Measurements from ENCODE around the gene SIGLEC9. TPM values are rescaled to one million over a fixed set of nuclear protein-coding genes. Genes with fewer than 3 reads are reported as not detected.

Gene SIGLEC9
- total RNA-seq, 1 donor from 2014 or later = 0.18 TPM

GRCh38 chr19:51119611-51120010, 5.1 kb upstream of the SIGLEC9 start:
- Mint-ChIP-seq H3K4me1 (ENCODE audit: low read depth) (peaks cover 36% of the 10 kb centered on the region), H3K27me3 (ENCODE audit: low read depth) (peaks cover 7% of the 10 kb centered on the region), H3K9me3 (no peaks in the 10 kb centered on the region), H3K4me3 (ENCODE audit: low read depth) (no peak overlapping the region), H3K27ac (no peak overlapping the region), H3K36me3 (ENCODE audit: low read depth) (no peaks in the 10 kb centered on the region)
- DNase-seq (ENCODE audit: low spot score) = no peak
- intact Hi-C loops (cut with micrococcal nuclease) = no loop called here

GRCh38 chr19:51120160-51120559, 4.5 kb upstream of the SIGLEC9 start:
- H3K36me3 Mint-ChIP-seq (ENCODE audit: low read depth) = no peaks in the 10 kb centered on the region

GRCh38 chr19:51121257-51121656, 3.4 kb upstream of the SIGLEC9 start:
- Mint-ChIP-seq H3K4me1 (ENCODE audit: low read depth) (peaks cover 32% of the 10 kb centered on the region), H3K4me3 (ENCODE audit: low read depth) (no peak overlapping the region), H3K9me3 (no peaks in the 10 kb centered on the region), H3K27ac (no peak overlapping the region), H3K27me3 (ENCODE audit: low read depth) (peaks cover 7% of the 10 kb centered on the region), H3K36me3 (ENCODE audit: low read depth) (no peaks in the 10 kb centered on the region)
- no peak for DNase-seq (ENCODE audit: low spot score)
- intact Hi-C loops (cut with micrococcal nuclease) = no loop called here

More at GRCh38 chr19:51120160-51120559, 4.5 kb upstream of the SIGLEC9 start:
- Mint-ChIP-seq H3K4me3 (ENCODE audit: low read depth) (no peak overlapping the region), H3K4me1 (ENCODE audit: low read depth) (peaks cover 35% of the 10 kb centered on the region), H3K9me3 (no peaks in the 10 kb centered on the region), H3K27me3 (ENCODE audit: low read depth) (peaks cover 7% of the 10 kb centered on the region), H3K27ac (no peak overlapping the region)
- intact Hi-C loops (cut with micrococcal nuclease) = no loop called here
- no peak for DNase-seq (ENCODE audit: low spot score)

- Mint-ChIP-seq H3K27me3 (ENCODE audit: low read depth) (peaks cover 7% of the 10 kb centered on the region), H3K9me3 (no peaks in the 10 kb centered on the region), H3K27ac (no peak overlapping the region), H3K36me3 (ENCODE audit: low read depth) (no peaks in the 10 kb centered on the region), H3K4me3 (ENCODE audit: low read depth) (no peak overlapping the region), H3K4me1 (ENCODE audit: low read depth) (peaks cover 32% of the 10 kb centered on the region)
- no peak for DNase-seq (ENCODE audit: low spot score)
- intact Hi-C loops (cut with micrococcal nuclease) = no loop called here
Observed at GRCh38 chr19:51122112-51122981, 2.4 kb upstream of the SIGLEC9 start.

GRCh38 chr19:51123381-51123800, 1.3 kb upstream of the SIGLEC9 start:
- intact Hi-C loops (cut with micrococcal nuclease) = no loop called here
- H3K36me3 Mint-ChIP-seq (ENCODE audit: low read depth) = no peaks in the 10 kb centered on the region
- H3K27ac Mint-ChIP-seq = peak overlapping the region; percentile 24
- H3K27me3 Mint-ChIP-seq (ENCODE audit: low read depth) = peaks cover 4% of the 10 kb centered on the region
- peak; percentile 31 for DNase-seq (ENCODE audit: low spot score)
- no peak overlapping the region for H3K4me3 Mint-ChIP-seq (ENCODE audit: low read depth)
- peaks cover 38% of the 10 kb centered on the region for H3K4me1 Mint-ChIP-seq (ENCODE audit: low read depth)
- H3K9me3 Mint-ChIP-seq = no peaks in the 10 kb centered on the region

GRCh38 chr19:51123802-51124201, 904 bp upstream of the SIGLEC9 start:
- H3K27me3 Mint-ChIP-seq (ENCODE audit: low read depth) = peaks cover 4% of the 10 kb centered on the region
- peaks cover 42% of the 10 kb centered on the region for H3K4me1 Mint-ChIP-seq (ENCODE audit: low read depth)

GRCh38 chr19:51124216-51124615, 490 bp upstream of the SIGLEC9 start:
- Mint-ChIP-seq H3K27me3 (ENCODE audit: low read depth) (peaks cover under 1% of the 10 kb centered on the region), H3K36me3 (ENCODE audit: low read depth) (no peaks in the 10 kb centered on the region), H3K4me1 (ENCODE audit: low read depth) (peaks cover 38% of the 10 kb centered on the region), H3K9me3 (no peaks in the 10 kb centered on the region), H3K27ac (peak overlapping the region; percentile 63), H3K4me3 (ENCODE audit: low read depth) (no peak overlapping the region)
- intact Hi-C loops (cut with micrococcal nuclease) = no loop called here
- DNase-seq (ENCODE audit: low spot score) = no peak

More at GRCh38 chr19:51123802-51124201, 904 bp upstream of the SIGLEC9 start:
- intact Hi-C loops (cut with micrococcal nuclease) = no loop called here
- Mint-ChIP-seq H3K9me3 (no peaks in the 10 kb centered on the region), H3K36me3 (ENCODE audit: low read depth) (no peaks in the 10 kb centered on the region), H3K27ac (peak overlapping the region; percentile 63), H3K4me3 (ENCODE audit: low read depth) (no peak overlapping the region)
- DNase-seq (ENCODE audit: low spot score) = no peak

GRCh38 chr19:51125421-51126075, 842 bp downstream of the SIGLEC9 start:
- no peak for DNase-seq (ENCODE audit: low spot score)
- no peak overlapping the region for H3K4me3 Mint-ChIP-seq (ENCODE audit: low read depth)
- no peaks in the 10 kb centered on the region for H3K36me3 Mint-ChIP-seq (ENCODE audit: low read depth)
- H3K9me3 Mint-ChIP-seq = no peaks in the 10 kb centered on the region
- peaks cover 39% of the 10 kb centered on the region for H3K4me1 Mint-ChIP-seq (ENCODE audit: low read depth)
- no peaks in the 10 kb centered on the region for H3K27me3 Mint-ChIP-seq (ENCODE audit: low read depth)
- no peak overlapping the region for H3K27ac Mint-ChIP-seq
- intact Hi-C loops (cut with micrococcal nuclease) = no loop called here

GRCh38 chr19:51127032-51127431, 2.3 kb downstream of the SIGLEC9 start:
- Mint-ChIP-seq H3K4me1 (ENCODE audit: low read depth) (peaks cover 43% of the 10 kb centered on the region), H3K36me3 (ENCODE audit: low read depth) (no peaks in the 10 kb centered on the region), H3K4me3 (ENCODE audit: low read depth) (no peak overlapping the region), H3K27me3 (ENCODE audit: low read depth) (no peaks in the 10 kb centered on the region), H3K9me3 (no peaks in the 10 kb centered on the region), H3K27ac (no peak overlapping the region)
- intact Hi-C loops (cut with micrococcal nuclease) = no loop called here
- DNase-seq (ENCODE audit: low spot score) = no peak

- intact Hi-C loops (cut with micrococcal nuclease) = no loop called here
- no peaks in the 10 kb centered on the region for H3K9me3 Mint-ChIP-seq
- H3K36me3 Mint-ChIP-seq (ENCODE audit: low read depth) = no peaks in the 10 kb centered on the region
- DNase-seq (ENCODE audit: low spot score) = no peak
- no peak overlapping the region for H3K27ac Mint-ChIP-seq
- H3K4me3 Mint-ChIP-seq (ENCODE audit: low read depth) = no peak overlapping the region
- peaks cover 48% of the 10 kb centered on the region for H3K4me1 Mint-ChIP-seq (ENCODE audit: low read depth)
- no peaks in the 10 kb centered on the region for H3K27me3 Mint-ChIP-seq (ENCODE audit: low read depth)
Observed at GRCh38 chr19:51127755-51128154, 3.0 kb downstream of the SIGLEC9 start.

GRCh38 chr19:51128227-51128626, 3.5 kb downstream of the SIGLEC9 start:
- no peak overlapping the region for H3K4me3 Mint-ChIP-seq (ENCODE audit: low read depth)
- H3K27ac Mint-ChIP-seq = no peak overlapping the region
- intact Hi-C loops (cut with micrococcal nuclease) = no loop called here
- H3K9me3 Mint-ChIP-seq = no peaks in the 10 kb centered on the region
- H3K4me1 Mint-ChIP-seq (ENCODE audit: low read depth) = peaks cover 45% of the 10 kb centered on the region
- no peaks in the 10 kb centered on the region for H3K27me3 Mint-ChIP-seq (ENCODE audit: low read depth)
- no peaks in the 10 kb centered on the region for H3K36me3 Mint-ChIP-seq (ENCODE audit: low read depth)
- DNase-seq (ENCODE audit: low spot score) = no peak

- H3K9me3 Mint-ChIP-seq = no peaks in the 10 kb centered on the region
- H3K4me1 Mint-ChIP-seq (ENCODE audit: low read depth) = peaks cover 31% of the 10 kb centered on the region
- H3K36me3 Mint-ChIP-seq (ENCODE audit: low read depth) = no peaks in the 10 kb centered on the region
- no peak overlapping the region for H3K27ac Mint-ChIP-seq
- intact Hi-C loops (cut with micrococcal nuclease) = no loop called here
- H3K27me3 Mint-ChIP-seq (ENCODE audit: low read depth) = peaks cover 2% of the 10 kb centered on the region
- no peak for DNase-seq (ENCODE audit: low spot score)
- no peak overlapping the region for H3K4me3 Mint-ChIP-seq (ENCODE audit: low read depth)
Observed at GRCh38 chr19:51129716-51130115, 5.0 kb downstream of the SIGLEC9 start.
